ENCODE data around the gene ARFGEF3.

DNA sequence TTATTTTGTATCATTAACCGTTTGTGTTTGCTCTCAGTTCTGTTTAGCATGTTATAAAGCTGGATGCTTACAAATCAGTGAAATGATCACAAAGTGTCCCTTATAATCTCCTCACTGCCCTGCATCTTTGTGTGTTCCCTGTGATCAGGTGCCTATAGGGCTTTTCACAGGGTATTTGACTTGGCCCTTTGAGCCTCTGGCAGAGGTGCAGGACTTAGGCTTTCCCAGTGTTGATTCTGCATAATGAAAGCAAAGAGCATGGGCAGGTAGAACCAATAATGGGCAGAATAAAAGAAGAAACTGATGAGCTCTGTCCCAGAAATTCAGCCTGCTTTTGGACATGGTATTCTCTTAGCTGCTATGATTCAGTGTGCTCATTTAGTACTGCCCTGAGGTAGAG, 73.5 kb downstream of the ARFGEF3 start:
- TF ChIP-seq CTCF (IDR thresholded peaks at IDR 0.05) (no peak), POLR2A (IDR thresholded peaks at IDR 0.05) (no peak)
